Stimulated activated CD8-positive, alpha-beta memory T cell treated with anti-CD3 and anti-CD28 coated beads, Interleukin-2, amount 100 ng/mL, for 1 hour (primary cell): ENCODE measurements around the gene SCAMP3.
"Not testable (repeated sequence)": the region's sequence is repeated elsewhere in the genome, so short reads cannot be mapped to it uniquely, and the experiment has no call there.

Source experiments
- DNase-seq, 2 donors: peaks; one replicate each; pipeline ENCODE4 v3.0.0-alpha.2; 2020; ENCODE audit warnings: low read depth in 2 of 2

Gene SCAMP3

DNA sequence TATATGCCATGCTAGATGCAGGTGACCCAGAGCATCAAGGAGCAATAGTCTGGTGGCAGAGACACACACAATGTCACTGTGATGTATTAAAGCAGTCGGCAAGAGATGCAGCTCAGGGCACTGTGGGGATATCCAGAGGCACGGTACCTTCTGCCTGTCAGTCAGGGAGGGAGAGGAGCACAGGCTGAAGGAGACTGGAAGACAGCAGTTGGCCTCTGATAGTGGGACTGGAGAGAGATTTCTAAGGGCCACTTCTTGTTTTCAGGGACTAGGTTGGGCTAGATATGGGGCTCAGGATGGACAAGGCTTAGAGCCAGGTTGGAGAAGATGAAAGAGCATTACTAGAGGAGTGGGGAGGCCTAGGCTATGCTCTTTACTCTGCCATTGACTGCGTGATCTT, 30.9 kb downstream of the SCAMP3 start:
- not testable (repeated sequence) for DNase-seq

DNA sequence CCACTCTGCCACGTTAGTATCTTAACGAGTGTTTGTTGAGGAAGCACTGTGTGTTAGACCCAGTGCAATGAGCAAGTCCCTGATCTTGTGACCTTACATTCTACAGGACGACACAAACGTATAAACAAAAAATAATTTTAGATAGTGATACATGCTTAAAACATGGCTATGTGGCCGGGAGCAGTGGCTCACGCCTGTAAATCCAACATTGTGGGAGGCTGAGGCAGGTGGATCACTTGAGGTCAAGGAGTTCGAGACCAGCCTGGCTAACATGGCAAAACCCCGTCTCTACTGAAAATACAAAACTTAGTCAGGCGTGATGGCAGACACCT, 34.1 kb downstream of the SCAMP3 start:
- no peak for DNase-seq

DNA sequence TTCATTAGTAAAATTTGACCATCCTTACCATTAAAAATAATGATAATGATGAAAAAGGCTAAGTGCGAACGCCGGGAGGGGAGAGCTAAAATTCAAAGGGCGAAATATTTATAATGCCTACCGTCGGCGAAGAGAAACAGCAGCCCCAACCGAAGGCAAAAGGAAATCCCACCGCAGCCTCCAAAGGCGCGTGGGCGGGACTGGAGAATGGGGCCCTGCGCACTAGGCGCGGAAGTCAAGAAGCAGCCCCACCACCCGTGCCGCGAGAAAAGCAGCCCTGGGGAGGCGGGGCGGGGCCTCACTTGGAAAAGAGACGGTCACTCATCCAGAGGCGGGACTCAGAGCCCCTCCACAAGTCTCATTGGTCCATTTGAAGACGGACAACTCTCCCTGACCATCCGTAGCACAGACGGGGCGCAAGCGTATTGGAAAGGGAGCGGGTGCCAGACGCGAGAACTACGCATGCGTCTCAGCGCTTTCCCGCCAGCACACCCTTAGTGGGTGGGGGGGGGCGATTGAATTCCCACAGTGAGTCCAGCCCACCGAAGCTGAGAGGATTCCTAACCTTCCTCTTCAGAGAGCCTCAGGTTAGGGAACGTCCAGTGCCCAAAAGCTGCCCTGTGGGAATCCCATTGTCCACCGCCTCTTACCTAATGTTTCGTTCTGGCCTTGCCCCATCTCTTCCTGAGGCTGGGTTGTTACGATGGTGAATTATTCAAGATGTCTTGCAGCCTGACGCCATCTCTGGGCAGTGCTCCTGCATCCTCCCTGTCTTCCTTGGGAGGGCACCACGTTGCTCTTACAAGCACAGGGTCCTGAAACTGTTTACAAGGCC, 34.7 kb downstream of the SCAMP3 start:
- peak; percentile 97 to 100 for DNase-seq

DNA sequence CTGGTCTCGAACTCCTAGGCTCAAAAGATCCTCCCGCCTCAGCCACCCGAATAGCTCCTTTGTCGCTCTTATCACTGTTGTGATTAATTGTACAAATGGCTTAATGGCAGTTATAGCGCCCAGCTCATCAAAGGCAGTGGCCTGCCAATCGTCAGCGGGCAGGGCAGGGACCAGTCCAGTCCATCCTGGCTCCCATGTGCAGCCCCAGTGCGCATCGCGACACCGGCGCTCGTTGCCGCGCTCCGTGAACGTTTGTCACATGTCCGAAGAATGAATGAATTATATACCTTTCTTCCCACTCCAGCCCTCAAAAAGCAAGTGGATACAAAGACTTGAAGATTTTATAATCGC, 35.3 kb downstream of the SCAMP3 start:
- DNase-seq: no peak

DNA sequence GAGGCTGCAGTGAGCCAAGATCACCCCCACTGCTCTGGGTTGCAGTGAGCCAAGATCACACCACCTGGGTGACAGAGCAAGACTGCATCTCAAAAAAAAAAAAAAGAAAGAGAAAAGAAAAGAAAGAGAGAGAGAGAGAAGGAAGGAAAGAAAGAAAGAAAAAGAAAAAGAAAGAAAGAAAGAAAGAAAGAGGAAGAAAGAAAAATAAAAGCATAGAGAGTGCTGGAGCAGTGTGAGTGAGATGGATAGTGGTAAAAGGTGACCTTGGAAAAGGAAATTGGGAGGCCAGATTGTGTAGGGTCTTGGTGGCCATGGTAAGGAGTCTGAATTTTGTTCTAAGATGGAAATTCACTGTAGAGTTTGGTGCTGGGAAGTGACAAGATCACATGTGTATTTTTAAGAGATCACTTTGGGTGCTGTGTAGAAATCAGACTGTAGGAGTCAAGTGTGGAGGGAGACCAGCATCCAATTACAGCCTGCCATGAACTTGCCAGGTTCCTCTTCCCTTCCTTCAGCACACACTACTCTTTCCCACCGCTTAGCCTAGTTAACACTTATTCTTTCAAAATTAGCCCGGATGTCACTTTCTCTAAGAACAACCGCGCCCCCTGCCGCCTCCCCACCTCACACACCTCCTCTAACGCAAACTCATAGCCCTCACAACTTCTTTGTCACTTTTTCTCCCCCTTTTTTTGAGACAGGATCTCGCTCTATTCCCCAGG, 35.8 kb downstream of the SCAMP3 start:
- peak; percentile 70 to 84 for DNase-seq

DNA sequence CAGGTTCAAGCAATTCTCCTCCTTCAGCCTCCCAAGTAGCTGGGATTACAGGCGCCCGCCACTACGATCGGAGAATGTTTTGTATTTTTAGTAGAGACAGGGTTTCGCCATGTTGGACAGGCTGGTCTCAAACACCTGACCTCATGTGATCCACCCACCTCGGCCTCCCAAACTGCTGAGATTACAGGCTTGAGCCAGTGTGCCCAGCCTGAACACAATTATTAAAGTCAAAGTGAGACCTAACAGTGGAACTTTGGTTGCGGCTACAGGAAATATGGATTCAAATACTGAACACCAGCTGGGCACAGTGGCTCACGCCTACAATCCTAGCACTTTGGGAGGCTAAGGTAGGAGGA, 36.8 kb downstream of the SCAMP3 start:
- DNase-seq: not testable (repeated sequence)

DNA sequence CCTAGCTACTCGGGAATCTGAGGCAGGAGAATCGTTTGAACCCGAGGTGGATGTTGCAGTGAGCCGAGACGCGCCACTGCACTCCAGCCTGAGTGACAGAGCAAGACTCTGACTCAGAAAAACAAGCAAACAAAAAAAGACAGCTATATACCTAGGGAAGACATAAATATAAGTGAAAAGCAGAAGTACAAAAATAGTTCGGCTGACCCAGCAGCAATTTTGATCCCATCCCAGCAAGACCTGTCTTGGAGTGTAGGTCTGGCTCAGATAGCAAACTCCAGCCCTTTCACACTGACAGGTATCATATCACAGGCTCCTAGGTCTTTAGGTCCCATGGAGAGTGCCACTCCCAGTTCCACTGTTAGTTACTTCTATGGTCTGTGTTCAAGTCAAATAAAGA, 39.1 kb downstream of the SCAMP3 start:
- no peak for DNase-seq

DNA sequence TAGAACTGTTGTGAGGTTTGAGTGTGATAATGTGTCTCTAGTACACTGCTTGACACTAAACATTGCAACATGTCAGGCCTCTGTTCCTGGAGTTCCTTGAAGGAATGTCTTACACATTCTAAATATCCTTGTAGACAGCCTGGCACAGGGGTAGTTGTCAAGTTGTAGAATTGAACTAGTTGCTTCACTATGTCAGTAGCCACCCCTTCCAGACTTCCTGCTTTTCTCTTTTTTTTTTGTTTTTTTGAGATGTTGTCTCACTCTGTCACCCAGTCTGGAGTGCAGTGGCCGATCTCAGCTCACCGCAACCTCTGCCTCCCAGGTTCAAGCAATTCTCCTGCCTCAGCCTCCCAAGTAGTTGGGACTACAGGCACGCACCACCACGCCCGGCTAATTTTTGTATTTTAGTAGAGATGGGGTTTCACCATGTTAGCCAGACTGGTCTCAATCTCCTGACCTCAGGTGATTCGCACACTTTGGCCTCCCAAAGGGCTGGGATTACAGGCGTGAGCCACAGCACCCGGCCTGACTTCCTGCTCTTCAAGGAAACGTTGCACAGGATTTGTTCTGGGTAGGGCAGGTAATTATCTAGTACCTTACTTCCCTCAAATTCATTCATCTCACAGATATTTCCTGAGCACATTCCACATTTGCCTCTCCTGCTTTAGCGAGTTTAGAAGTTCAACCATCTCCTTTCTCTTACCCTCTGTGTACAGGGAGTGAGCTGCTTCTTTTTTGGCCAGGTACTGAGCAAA, 41.8 kb downstream of the SCAMP3 start:
- not testable (repeated sequence) for DNase-seq

DNA sequence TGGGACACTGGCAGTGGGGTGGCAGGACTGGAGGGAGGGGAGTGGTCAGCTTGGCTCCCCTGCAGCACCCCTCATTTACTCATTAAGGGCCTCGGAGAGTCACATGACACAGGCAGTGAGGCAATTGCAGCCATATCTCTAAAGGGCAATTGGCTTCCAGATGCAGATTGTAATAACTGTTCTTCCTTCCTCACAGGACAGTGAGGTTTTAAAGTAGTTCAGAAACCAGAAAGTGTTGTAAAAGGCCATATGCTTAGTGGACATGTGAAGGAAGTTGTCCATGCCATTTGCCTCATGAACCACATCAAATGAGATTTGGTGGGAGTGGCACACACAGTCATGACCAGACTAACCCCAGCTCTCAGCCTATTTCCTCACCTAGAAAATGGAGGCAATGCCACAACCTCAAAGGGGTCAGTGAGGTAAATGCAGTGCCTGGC, 42.5 kb downstream of the SCAMP3 start:
- DNase-seq: no peak

DNA sequence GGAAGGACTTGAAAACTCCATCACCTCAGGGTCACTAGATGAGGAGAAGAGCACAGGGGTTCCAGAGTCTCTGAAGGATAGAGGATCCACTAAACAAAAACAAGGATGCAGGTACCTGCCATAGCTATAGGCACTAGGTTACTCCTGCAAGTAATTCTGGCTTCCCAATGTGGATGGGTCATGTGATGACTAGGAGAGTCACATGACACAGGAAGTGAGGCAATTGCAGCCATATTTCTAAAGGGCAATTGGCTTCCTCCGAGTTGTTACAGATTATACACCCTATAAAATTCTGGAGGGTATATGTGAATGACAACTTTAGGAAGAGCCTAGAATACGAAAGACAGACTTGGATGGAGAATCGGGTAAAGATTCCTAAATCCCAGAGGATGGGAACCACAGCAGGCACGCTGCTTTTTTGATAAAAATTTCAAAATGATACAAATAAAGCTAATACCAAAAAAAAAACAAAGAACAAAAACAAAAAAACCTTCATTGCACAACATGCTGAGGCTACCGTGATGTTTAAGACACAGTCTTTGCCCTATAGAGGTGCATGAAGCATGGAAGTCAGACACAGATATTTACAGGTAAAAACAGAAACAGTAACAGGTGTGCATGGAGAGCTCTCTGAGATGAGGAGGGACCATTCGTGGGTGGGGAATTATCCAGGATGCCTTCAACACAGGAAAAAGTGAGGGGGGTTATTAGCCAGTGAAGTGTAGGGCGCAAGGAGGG, 43.1 kb downstream of the SCAMP3 start:
- DNase-seq: no peak

DNA sequence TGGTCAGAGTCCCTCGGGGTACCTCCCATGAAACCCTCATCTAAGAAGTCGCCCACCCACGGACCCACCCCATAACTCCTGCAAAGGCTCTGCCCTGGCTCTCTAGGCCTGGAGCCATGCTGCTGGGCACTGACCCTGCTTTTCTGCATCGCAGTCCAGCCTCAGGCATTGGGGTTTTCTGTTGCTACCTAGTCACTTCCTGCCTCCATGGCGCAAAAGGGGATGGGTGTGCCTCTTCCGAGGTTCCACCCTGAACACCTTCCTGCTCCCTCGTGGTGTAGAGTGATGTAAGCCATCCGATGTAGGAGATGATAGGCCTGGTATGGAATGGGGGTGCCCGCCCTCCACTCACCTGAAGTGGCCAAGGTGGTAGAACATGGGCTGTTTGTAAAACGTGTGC, 47.5 kb downstream of the SCAMP3 start:
- DNase-seq: not testable (repeated sequence)

DNA sequence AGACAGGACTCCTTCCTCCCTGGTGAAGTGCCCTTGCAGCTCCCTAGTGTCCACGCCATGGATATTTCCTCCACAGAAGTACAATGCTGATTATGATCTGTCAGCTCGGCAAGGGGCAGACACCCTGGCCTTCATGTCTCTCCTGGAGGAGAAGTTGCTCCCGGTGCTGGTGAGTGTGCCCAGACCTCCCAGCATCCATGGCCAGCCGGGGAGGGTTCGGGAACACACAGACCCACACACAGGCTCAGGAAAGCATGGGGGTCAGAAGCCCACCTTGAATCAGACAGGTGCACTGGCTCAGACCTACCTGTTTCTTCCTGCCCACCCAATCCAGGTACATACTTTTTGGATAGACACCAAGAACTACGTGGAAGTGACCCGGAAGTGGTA, 50.1 kb downstream of the SCAMP3 start:
- not testable (repeated sequence) for DNase-seq

DNA sequence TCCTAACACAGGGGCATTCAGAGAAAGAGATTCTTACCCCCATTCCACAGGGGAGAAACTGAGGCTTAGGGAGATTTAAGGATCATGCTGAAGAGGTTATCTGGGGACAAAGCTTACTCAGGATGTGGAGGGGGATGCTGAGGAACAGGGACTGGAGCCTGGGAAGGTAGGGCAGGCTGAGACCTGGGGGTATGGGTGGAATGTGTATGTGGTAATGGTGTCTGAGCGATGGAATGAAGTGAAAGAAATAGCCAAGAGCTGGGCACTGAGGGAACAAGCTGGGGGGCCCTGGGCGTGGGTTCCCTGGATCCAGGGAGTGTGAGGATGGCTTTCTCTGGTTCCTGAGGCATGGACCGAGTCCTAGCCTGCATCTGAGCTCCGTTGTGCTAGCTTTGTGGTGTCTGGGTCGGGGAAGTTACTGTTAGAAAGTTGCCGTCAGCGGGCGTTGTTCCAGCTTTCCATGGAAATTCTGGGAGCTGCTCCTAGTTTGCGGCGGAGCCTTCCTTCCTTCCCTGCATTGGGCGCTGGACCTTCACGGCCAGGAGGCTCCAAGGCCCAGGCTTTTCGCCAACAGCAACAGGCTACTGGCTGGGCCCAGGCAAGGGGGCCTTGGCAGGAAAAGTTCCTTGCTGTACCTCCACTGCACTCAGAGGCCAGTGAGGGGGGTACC, 50.6 kb downstream of the SCAMP3 start:
- not testable (repeated sequence) for DNase-seq

DNA sequence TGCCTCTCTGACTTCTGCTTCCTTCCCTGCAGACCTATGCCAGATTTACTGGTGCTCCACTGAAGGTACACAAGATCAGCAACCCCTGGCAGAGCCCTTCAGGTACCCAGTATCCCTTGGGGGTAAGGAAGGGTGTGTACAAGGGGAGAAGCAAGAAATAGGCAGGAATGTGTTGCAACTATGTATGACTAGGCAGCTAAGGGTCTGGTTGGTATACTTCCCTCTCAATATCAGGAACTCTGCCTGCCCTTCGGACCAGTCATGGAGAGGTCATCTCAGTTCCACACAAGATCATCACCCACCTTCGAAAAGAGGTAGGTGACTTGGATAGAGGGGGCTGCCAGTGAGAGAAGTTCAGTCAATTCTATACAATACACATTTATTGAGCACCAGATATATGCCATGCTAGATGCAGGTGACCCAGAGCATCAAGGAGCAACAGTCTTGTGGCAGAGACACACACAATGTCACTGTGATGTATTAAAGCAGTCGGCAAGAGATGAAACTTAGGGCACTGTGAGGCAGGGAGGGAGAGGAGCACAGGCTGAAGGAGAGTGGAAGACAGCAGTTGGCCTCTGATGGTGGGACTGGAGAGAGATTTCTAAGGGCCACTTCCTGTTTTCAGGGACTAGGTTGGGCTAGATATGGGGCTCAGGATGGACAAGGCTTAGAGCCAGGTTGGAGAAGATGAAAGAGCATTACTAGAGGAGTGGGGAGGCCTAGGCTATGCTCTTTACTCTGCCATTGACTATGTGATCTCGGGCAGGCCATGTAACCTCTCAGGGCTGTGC, 51.7 kb downstream of the SCAMP3 start:
- DNase-seq: no peak

DNA sequence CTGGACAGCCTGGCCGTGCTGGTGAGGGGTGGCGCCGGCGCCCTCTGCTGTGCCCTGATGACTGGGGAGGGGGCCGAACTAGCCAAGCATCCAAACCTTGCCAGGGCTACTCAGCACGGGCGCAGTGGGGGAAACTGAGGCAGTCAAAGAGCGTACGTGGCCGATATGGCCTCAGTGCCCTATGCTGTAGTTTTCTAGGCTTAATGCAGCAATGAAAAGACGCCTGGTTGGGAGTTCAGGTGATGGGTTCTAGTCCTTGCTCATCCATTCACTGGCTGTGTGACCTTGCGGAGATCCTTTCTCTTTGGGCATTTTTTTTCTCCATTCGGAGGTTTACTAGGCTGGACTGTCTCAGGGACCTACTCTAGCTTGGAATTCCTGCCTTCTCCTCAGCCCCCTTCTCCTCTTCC, 52.8 kb downstream of the SCAMP3 start:
- no peak for DNase-seq

DNA sequence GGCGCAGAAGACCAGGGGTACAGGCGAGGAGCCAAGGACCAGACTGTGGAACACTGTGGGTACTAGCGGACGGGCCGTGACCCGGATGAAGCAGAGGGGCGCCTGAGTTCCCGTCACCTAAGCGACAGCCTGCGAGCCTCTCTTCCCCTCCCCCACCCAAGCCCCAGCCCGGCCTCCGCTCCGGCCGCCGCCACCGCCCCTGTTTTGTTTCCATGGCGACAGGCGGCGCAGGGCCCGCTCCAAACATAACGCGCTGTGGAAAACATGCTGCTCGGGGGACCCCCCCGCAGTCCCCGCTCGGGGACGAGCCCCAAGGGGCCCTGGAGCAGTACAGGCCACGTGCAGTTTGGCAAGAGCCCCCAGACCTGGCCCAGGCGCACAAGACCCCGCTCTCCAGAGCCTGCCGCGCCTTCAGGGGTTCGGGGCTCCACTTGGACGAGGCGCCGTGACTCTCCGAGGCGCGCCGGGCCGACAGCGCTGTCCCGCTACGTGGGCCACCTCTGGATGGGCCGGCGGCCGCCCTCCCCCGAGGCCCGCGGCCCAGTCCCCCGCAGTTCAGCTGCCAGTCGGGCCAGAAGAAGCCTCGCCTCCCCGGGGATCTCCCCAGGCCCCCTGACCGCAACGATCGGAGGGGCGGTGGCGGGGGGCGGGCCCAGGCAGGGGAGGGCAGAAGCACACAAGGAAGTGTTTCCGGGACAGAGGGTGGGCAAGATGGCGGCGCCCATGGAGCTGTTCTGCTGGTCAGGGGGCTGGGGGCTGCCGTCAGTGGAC, 53.4 kb downstream of the SCAMP3 start, which contains the start of gene MTX1:
Gene MTX1, plus strand, starts transcription at position 155 of the 771 bp plus-strand sequence. Its CDS starts 110 bp downstream, at position 265.
- DNase-seq: peak; percentile 75 to 85

DNA sequence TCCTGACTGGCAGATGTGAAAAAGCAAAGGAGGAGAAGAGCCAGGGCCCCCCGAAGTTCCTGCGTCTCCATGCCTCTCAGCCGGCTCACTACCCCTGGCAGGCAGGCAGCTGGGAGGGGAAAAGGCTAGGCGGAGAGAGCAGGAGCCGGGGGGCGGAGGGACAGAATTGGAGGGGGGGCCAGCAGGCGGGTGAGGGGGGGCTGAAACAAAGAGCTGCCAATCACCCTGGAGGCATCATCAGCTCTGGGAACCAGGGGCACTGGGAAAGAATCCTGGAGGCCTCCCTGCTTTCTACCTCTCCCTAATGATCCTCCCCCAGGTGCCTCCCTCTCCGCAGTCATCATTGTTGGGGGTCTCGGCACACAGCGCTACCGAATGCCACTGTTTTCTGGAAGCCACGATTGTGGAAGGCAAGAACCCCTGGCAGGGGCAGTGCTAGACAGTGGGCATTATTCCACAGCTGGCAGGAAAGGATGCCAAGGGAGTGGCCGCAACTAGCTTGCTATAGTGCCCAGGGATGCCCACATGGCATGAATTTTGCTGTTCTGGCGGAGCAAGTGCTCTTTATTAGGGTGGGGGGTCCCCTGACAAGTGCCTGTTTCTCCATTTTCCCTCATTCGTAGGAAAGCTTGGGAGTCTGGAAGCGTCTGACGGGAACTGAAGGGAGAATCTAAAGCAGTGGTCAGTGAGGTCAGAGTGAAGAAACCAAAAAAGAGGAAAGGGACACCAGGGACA, 54.2 kb downstream of the SCAMP3 start, which contains the start of gene THBS3:
Gene THBS3, minus strand, starts transcription at position 92 of the 735 bp plus-strand sequence. Its CDS starts 21 bp downstream, at position 71.
- DNase-seq: no peak

DNA sequence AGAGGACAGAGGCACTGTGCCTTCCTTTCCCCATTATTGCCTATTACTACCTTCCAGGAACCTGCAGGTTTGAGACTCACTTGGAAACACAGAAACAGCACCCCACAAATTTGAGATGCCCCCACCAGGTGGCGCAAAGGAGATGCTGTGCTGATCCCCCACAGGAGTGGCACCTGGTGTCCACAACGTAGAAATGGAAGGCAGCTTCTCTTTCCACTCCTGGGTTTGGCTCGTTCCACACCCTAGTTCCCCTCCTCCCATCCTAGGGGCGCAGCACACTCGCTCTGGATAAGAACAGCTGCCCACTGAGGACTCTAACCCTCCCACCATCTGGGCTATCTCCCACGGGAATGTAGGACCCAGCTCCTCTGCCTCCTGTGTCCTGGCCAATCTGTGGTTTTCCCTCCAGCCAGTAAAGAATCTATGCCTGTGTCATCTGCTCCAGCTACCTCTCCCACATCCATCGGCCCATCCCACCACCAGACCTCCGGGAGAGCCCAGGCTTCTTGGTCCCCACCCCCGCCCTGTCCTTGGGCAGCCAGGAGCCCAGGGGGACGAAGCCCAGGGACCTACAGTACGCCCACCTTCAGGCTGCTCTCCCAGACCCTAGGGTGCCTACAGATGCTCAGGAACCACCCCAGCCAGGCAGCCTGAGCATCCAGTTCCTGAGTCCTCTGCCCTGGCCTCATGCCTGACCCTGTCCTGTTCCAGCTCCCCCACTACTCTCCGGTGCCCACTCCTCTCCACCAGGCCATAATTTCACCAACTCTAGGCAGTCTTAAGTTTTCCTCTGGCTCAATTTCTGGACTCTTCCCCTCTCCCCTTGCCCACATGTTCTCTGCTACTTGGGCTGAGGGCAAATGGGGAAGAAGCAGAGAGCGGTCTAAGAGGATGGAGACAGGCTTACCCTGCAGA, 55.0 kb downstream of the SCAMP3 start:
- peak; percentile 84 to 86 for DNase-seq
